ENCODE measurements around the gene MCRIP1.

MCRIP1 gene

DNA sequence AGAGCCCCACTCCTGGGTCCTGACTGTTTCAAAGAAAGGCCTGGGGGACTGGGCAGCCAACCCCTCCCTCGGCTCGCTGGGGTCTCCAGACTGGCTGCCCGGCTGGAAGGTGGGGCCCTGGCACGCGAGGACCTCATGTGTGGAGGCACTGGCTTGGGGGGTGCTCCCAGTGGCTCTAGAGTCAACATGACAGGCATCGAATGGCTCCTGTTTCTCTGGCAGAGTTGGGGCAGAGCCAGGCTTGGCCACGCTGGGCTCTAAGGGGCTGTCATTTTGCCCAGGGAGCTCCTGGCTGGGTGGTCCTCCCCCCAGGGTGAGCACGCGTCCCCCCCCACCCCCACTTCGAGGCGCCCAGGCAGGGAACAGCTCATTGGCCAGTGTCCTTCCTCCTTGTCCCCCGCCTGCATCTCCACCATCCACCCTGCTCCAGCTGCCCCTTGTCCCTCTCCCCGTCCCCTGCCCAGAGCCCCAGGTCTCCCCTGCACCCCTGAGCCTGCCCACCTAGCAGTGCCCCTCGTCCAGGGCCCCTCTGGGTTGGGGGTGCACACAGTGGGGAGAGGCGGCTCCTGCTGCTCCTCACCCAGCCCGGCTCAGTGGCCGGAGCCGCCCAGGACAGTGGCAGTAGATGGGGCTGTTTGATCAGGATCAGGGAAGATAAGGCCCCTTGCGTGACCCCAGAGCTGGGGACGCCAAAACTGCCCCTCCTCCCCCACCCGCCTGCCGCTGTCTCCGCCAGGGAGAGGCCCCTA is 26.5 kb downstream of the MCRIP1 start:
- Histone ChIP-seq H3K4me3 (no peak overlapping the region), H3K27ac (no peak overlapping the region)
- no peak for TF ChIP-seq CTCF (IDR thresholded peaks at IDR 0.05)
- no peak for DNase-seq (ENCODE audit: low spot score)

- no peak for TF ChIP-seq CTCF (IDR thresholded peaks at IDR 0.05)
- no peak overlapping the region for H3K27ac ChIP-seq
- no peak overlapping the region for H3K4me3 ChIP-seq
- no peak for DNase-seq (ENCODE audit: low spot score)
Measured at GRCh38 chr17:81805707-81806460, 27.2 kb downstream of the MCRIP1 start.

DNA sequence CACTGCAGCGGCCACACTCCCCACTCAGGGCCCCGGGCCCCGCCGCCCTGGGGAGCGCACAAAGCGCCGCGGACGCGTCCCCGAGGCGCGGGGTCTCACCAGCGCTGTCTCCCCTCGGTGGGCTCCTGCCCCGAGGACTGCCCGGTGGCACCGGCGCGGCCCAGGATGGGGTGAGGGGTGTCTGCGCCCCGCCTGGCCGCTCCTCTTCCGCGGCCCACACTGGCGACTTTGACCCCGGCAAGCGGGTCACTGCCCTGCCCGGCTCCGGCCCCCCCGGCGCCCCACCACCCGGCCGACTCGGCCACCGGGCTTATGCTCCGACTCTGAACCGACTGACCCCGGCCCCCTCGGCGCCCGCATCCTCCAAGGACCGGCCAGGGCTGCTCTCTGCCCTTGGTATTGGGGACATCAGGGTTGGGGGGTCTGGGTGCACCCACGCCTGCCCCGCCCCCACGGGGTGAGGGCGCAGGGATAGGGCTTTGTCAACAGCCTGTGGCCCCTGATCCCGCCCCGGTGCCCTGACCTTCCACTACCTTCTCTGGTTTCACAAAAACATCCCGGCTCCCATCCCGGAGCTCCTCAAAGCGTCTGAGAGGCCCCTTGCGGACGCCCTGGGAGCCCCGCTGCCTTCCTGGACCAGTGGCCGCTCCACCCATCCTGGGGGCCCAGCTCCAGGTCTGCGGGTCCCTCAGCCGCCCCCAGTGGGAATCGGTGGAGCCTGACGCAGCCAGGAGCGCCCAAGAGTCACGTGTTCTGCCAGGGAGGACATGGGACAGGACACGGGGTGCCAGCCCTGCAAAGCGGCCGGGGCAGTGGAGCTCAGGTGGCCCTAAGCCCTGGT is 28.3 kb downstream of the MCRIP1 start:
- H3K27ac ChIP-seq: no peak overlapping the region
- H3K4me3 ChIP-seq: peak overlapping the region; percentile 57
- no peak for DNase-seq (ENCODE audit: low spot score)
- no peak for TF ChIP-seq CTCF (IDR thresholded peaks at IDR 0.05)

GRCh38 chr17:81803728-81804558 is 29.1 kb downstream of the MCRIP1 start, which contains the start of gene GCGR:
Gene GCGR (plus strand): TSS chr17:81804150. CDS start chr17:81809019, 4,869 bp downstream.
- no peak for TF ChIP-seq CTCF (IDR thresholded peaks at IDR 0.05)
- peak within 1 kb of the TSS; percentile 57 for H3K4me3 ChIP-seq
- no peak for DNase-seq (ENCODE audit: low spot score)
- no peak within 1 kb of the TSS for H3K27ac ChIP-seq

DNA sequence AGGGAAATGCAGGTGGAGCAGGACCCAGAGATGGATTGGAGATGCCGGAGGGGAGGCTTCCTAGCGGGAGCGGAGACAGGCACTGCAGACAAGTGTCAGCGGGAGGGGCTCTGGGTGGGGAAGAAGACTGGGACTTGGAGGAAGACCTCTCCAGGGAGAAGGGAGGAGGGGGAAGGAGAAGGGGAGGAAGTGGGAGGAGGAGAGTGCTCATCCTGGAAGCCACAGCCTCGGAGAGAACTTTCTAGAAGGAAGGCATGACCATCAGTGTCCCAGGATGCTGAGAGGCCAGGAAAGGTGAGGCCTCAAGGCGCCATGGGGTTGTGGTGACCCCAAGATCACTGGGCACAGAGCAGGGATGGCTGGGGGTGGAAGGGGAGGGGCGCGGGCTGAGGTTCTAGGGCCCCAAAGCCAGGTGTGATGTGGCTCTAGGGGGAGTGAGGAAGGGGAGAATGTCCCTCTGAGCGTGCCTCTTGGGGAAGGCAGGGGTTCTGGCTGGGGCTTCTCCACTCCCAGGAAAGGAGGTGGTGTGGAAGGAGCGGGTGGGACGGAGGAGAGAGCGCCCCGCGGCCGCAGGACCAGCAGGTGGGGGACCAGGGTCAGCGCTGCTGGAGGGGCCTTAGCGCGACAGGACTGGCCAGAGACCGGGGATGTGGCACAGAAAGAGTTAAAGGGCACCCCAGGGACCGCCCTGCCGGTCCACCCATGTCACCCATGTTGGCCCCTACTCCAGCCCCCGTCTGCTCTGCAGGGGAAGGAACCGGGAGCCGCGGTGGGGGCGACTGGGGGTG is 30.0 kb downstream of the MCRIP1 start:
- TF ChIP-seq CTCF (IDR thresholded peaks at IDR 0.05): no peak
- DNase-seq (ENCODE audit: low spot score): no peak
- Histone ChIP-seq H3K4me3 (no peak overlapping the region), H3K27ac (no peak overlapping the region)
